HepG2 (cell line): ENCODE data around the gene ANKRD27. TPM values are rescaled to one million over a fixed set of nuclear protein-coding genes. Genes with fewer than 3 reads are reported as not detected.

Source experiments
- AGO1 ChIP-seq: fragments of 200-400 bp; formaldehyde crosslinking; IDR thresholded peaks from 2 replicates; pipeline ENCODE4 v1.6.1; 2017; ENCODE audit warnings: mild to moderate bottlenecking, low read depth, low read length, moderate library complexity; ENCODE audit not compliant: poor library complexity, severe bottlenecking
- BCL6 ChIP-seq: IDR thresholded peaks from 2 replicates; pipeline ENCODE4 v1.6.1; 2016; ENCODE audit warnings: missing genetic modification reagents, missing compliant biosample characterization
- CEBPG ChIP-seq: IDR thresholded peaks from 2 replicates; pipeline ENCODE4 v1.6.1; 2016
- EZH2 ChIP-seq: conservative IDR thresholded peaks from 2 replicates; pipeline ENCODE4 v1.6.1; 2012; ENCODE audit warnings: mild to moderate bottlenecking, low read depth, low read length, moderate library complexity
- HIVEP1 ChIP-seq: sonication (generic); formaldehyde crosslinking; IDR thresholded peaks from 2 replicates; pipeline ENCODE4 v1.4.0; 2020; ENCODE audit warnings: mild to moderate bottlenecking, missing genetic modification reagents
- HNRNPL ChIP-seq: fragments of 200-400 bp; formaldehyde crosslinking; IDR thresholded peaks from 2 replicates; pipeline ENCODE4 v1.6.1; 2017; ENCODE audit warnings: mild to moderate bottlenecking, low read depth, low read length
- KDM5A ChIP-seq: fragments of 200-600 bp; sonication (generic); IDR thresholded peaks from 2 replicates; pipeline ENCODE4 v1.7.0; 2018; ENCODE audit warnings: antibody characterized with exemption, mild to moderate bottlenecking, low read length, borderline replicate concordance
- NR2F6 ChIP-seq, 2 experiments: IDR thresholded peaks; 2 replicates each; pipeline ENCODE4 v1.6.1; 2016; ENCODE audit warnings: antibody characterized with exemption in 1 of 2, mild to moderate bottlenecking in 1 of 2
- POLR2A ChIP-seq, 2 experiments: IDR thresholded peaks; 2 replicates each; pipeline ENCODE4 v1.6.1; 2011; ENCODE audit warnings: low read depth in 2 of 2, low read length in 2 of 2, mild to moderate bottlenecking in 1 of 2, moderate library complexity in 1 of 2; ENCODE audit not compliant: insufficient read depth in 1 of 2
- SRSF9 ChIP-seq: fragments of 200-400 bp; formaldehyde crosslinking; IDR thresholded peaks from 2 replicates; pipeline ENCODE4 v1.6.1; 2018; ENCODE audit warnings: borderline replicate concordance, mild to moderate bottlenecking, low read depth, low read length; ENCODE audit not compliant: insufficient read depth, poor library complexity, severe bottlenecking
- U2AF2 ChIP-seq: fragments of 200-400 bp; formaldehyde crosslinking; IDR thresholded peaks from 2 replicates; pipeline ENCODE4 v1.6.1; 2017; ENCODE audit warnings: low read depth, mild to moderate bottlenecking, low read length
- ZNF17 ChIP-seq: sonication (generic); formaldehyde crosslinking; IDR thresholded peaks from 2 replicates; pipeline ENCODE4 v1.5.0; 2020; ENCODE audit warnings: mild to moderate bottlenecking, missing genetic modification reagents
- ZNF3 ChIP-seq: IDR thresholded peaks from 2 replicates; pipeline ENCODE4 v1.7.0; 2017; ENCODE audit warnings: inconsistent platforms
- ZNF337 ChIP-seq: sonication (generic); formaldehyde crosslinking; IDR thresholded peaks from 2 replicates; pipeline ENCODE4 v1.5.1; 2020; ENCODE audit warnings: missing genetic modification reagents, low read depth, mild to moderate bottlenecking, borderline replicate concordance
- ZNF33B ChIP-seq: sonication (generic); formaldehyde crosslinking; IDR thresholded peaks from 2 replicates; pipeline ENCODE4 v1.5.1; 2020; ENCODE audit warnings: mild to moderate bottlenecking, missing genetic modification reagents
- ZNF564 ChIP-seq: sonication (generic); formaldehyde crosslinking; IDR thresholded peaks from 2 replicates; pipeline ENCODE4 v1.8.1; 2023; ENCODE audit warnings: mild to moderate bottlenecking, missing genetic modification reagents
- polyA plus RNA-seq, 8 experiments: library from polyadenylated mRNA; depleted of rRNA in 3 of 8; stranded (reverse) in 7 of 8; unstranded in 1 of 8; fragments of >200 nt; fragmentation: Illumina TruSeq in 4 of 8; extraction: Trizol in 4 of 8; gene quantifications; 2 replicates each; pipeline versions ENCODE4 v1.2.1 to v1.2.3, GENCODE V29; 2011 to 2016; ENCODE audit warnings: low read depth in 4 of 8, missing spikeins in 1 of 8, mixed read lengths in 1 of 8; ENCODE audit not compliant: insufficient read depth in 1 of 8
- total RNA-seq, 5 experiments: library from RNA; depleted of rRNA; stranded (reverse); fragments of >200 nt; fragmentation: Illumina TruSeq; extraction: Trizol; gene quantifications; 2 replicates each; pipeline ENCODE4 v1.2.3, GENCODE V29; 2016; ENCODE audit warnings: low read depth in 1 of 5
- TF ChIP-seq, protein P1 (sequence below): sonication (generic); formaldehyde crosslinking; IDR thresholded peaks from 2 replicates; pipeline ENCODE4 v1.5.0; 2020; ENCODE audit warnings: mild to moderate bottlenecking, missing genetic modification reagents
- TF ChIP-seq, protein P2 (sequence below), 2 experiments: fragments of 450-650 bp in 1 of 2; sonication (generic) in 1 of 2; formaldehyde crosslinking; IDR thresholded peaks; 2 replicates each; pipeline versions ENCODE4 v1.5.0 to v1.8.0; 2020 to 2022; ENCODE audit warnings: mild to moderate bottlenecking in 1 of 2, missing genetic modification reagents in 1 of 2
- TF ChIP-seq, protein P3 (sequence below): sonication (generic); formaldehyde crosslinking; conservative IDR thresholded peaks from 2 replicates; pipeline ENCODE4 v1.4.0; 2020; ENCODE audit warnings: mild to moderate bottlenecking, missing genetic modification reagents, moderate library complexity
- TF ChIP-seq, protein P4 (sequence below): sonication (generic); formaldehyde crosslinking; IDR thresholded peaks from 2 replicates; pipeline ENCODE4 v1.5.0; 2020; ENCODE audit warnings: missing genetic modification reagents
- TF ChIP-seq, protein P5 (sequence below): sonication (generic); formaldehyde crosslinking; IDR thresholded peaks from 2 replicates; pipeline ENCODE4 v1.5.1; 2020; ENCODE audit warnings: mild to moderate bottlenecking, missing genetic modification reagents

The ANKRD27 gene
- total and polyA plus RNA-seq, 2 of the 13 experiments (the other 11 are each of a cell fraction or from before 2014, with no cell fraction given) = 22.2 to 23.7 TPM

DNA sequence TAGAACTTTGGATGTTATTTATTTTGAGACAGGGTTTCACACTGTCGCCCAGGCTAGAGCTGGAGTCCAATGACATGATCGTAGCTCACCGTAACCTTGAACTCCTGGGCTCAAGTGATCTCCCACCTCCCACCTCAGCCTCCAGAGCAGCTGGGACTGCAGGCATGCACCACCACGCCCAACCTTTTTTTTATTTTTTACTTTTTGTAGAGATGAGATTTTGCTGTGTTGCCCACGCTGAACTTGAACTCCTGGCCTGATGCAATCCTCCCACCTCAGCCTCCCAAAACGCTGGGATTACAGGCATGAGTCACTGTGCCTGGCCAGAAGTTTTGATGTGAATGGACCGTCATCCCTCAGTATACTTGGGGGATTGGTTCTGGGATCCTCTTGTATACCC, 13.7 kb downstream of the ANKRD27 start (continued):
- TF ChIP-seq ZNF33B (CRISPR knock-in tag) = no peak
- no peak for TF ChIP-seq HNRNPL
- no peak for TF ChIP-seq ZNF337 (CRISPR knock-in tag)
- TF ChIP-seq ZNF3 = no peak
- no peak for TF ChIP-seq POLR2A (IDR thresholded peaks at IDR 0.05; ENCODE audit: insufficient read depth in 1 of 2, low read depth in 2 of 2, low read length in 2 of 2)
- TF ChIP-seq, protein P1, sequence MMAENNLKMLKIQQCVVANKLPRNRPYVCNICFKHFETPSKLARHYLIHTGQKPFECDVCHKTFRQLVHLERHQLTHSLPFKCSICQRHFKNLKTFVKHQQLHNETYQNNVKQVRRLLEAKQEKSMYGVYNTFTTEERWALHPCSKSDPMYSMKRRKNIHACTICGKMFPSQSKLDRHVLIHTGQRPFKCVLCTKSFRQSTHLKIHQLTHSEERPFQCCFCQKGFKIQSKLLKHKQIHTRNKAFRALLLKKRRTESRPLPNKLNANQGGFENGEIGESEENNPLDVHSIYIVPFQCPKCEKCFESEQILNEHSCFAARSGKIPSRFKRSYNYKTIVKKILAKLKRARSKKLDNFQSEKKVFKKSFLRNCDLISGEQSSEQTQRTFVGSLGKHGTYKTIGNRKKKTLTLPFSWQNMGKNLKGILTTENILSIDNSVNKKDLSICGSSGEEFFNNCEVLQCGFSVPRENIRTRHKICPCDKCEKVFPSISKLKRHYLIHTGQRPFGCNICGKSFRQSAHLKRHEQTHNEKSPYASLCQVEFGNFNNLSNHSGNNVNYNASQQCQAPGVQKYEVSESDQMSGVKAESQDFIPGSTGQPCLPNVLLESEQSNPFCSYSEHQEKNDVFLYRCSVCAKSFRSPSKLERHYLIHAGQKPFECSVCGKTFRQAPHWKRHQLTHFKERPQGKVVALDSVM = peak; percentile 72
- TF ChIP-seq KDM5A = no peak
- TF ChIP-seq, protein P2, sequence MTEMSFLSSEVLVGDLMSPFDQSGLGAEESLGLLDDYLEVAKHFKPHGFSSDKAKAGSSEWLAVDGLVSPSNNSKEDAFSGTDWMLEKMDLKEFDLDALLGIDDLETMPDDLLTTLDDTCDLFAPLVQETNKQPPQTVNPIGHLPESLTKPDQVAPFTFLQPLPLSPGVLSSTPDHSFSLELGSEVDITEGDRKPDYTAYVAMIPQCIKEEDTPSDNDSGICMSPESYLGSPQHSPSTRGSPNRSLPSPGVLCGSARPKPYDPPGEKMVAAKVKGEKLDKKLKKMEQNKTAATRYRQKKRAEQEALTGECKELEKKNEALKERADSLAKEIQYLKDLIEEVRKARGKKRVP (CRISPR knock-in tag; IDR thresholded peaks at IDR 0.05) = peak in 1 of 2 experiments; percentile 48; a peak in 1 of 4 replicates
- TF ChIP-seq ZNF564 = no peak
- TF ChIP-seq AGO1 = no peak
- no peak for TF ChIP-seq EZH2
- no peak for TF ChIP-seq SRSF9
- TF ChIP-seq NR2F6 (IDR thresholded peaks at IDR 0.05) = no peak
- TF ChIP-seq NR2F6 (CRISPR knock-in tag; IDR thresholded peaks at IDR 0.05) = 0 out of 2 replicates have a peak, but pooled peaks have one; percentile 27
- no peak for TF ChIP-seq ZNF17
- TF ChIP-seq, protein P3, sequence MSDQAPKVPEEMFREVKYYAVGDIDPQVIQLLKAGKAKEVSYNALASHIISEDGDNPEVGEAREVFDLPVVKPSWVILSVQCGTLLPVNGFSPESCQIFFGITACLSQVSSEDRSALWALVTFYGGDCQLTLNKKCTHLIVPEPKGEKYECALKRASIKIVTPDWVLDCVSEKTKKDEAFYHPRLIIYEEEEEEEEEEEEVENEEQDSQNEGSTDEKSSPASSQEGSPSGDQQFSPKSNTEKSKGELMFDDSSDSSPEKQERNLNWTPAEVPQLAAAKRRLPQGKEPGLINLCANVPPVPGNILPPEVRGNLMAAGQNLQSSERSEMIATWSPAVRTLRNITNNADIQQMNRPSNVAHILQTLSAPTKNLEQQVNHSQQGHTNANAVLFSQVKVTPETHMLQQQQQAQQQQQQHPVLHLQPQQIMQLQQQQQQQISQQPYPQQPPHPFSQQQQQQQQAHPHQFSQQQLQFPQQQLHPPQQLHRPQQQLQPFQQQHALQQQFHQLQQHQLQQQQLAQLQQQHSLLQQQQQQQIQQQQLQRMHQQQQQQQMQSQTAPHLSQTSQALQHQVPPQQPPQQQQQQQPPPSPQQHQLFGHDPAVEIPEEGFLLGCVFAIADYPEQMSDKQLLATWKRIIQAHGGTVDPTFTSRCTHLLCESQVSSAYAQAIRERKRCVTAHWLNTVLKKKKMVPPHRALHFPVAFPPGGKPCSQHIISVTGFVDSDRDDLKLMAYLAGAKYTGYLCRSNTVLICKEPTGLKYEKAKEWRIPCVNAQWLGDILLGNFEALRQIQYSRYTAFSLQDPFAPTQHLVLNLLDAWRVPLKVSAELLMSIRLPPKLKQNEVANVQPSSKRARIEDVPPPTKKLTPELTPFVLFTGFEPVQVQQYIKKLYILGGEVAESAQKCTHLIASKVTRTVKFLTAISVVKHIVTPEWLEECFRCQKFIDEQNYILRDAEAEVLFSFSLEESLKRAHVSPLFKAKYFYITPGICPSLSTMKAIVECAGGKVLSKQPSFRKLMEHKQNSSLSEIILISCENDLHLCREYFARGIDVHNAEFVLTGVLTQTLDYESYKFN (CRISPR knock-in tag) = no peak
- TF ChIP-seq BCL6 (CRISPR knock-in tag) = no peak
- TF ChIP-seq, protein P4, sequence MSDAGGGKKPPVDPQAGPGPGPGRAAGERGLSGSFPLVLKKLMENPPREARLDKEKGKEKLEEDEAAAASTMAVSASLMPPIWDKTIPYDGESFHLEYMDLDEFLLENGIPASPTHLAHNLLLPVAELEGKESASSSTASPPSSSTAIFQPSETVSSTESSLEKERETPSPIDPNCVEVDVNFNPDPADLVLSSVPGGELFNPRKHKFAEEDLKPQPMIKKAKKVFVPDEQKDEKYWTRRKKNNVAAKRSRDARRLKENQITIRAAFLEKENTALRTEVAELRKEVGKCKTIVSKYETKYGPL (CRISPR knock-in tag) = no peak
- TF ChIP-seq U2AF2 = no peak
- TF ChIP-seq CEBPG (CRISPR knock-in tag) = peak; percentile 35; the same call in 1 of the 2 replicates
- TF ChIP-seq, protein P5, sequence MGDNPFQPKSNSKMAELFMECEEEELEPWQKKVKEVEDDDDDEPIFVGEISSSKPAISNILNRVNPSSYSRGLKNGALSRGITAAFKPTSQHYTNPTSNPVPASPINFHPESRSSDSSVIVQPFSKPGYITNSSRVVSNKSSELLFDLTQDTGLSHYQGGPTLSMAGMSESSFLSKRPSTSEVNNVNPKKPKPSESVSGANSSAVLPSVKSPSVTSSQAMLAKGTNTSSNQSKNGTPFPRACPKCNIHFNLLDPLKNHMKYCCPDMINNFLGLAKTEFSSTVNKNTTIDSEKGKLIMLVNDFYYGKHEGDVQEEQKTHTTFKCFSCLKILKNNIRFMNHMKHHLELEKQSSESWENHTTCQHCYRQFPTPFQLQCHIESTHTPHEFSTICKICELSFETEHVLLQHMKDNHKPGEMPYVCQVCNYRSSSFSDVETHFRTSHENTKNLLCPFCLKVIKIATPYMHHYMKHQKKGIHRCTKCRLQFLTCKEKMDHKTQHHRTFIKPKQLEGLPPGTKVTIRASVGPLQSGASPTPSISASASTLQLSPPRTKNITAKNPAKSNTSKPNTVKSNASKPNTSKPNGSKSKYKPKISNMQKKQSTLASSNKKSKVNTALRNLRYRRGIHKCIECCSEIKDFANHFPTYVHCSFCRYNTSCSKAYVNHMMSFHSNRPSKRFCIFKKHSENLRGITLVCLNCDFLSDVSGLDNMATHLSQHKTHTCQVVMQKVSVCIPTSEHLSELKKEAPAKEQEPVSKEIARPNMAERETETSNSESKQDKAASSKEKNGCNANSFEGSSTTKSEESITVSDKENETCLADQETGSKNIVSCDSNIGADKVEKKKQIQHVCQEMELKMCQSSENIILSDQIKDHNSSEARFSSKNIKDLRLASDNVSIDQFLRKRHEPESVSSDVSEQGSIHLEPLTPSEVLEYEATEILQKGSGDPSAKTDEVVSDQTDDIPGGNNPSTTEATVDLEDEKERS (CRISPR knock-in tag) = no peak
- TF ChIP-seq HIVEP1 (CRISPR knock-in tag) = no peak
